PC-9 (cell line): ENCODE results near the gene PCDHA10. TPM values are rescaled to one million over a fixed set of nuclear protein-coding genes. Genes with fewer than 3 reads are reported as not detected.
"Not testable (repeated sequence)": the region's sequence is repeated elsewhere in the genome, so short reads cannot be mapped to it uniquely, and the experiment has no call there.

Experiments
- BruUV-seq: library from RNA; stranded (reverse); fragments of 400-500 nt; replicated peaks from 2 replicates; lab custom pipeline; 2021; lab: Mats Ljungman, UMichigan
- CTCF ChIA-PET: fragments of 300-600 bp; sonication (Branson Sonifier 250); formaldehyde crosslinking; loops from one replicate; lab custom pipeline; 2022; ENCODE audit warnings: antibody characterized with exemption; lab: Charles Lee
- POLR2A ChIA-PET: fragments of 300-600 bp; sonication (Branson Sonifier 250); formaldehyde crosslinking; loops from one replicate; lab custom pipeline; 2022; ENCODE audit warnings: antibody characterized with exemption; ENCODE audit not compliant: unreplicated experiment; lab: Charles Lee
- DNase-seq, 2 experiments: peaks; one replicate each; pipeline versions ENCODE4 v3.0.0 to v3.0.0-alpha.2; 2015 to 2022; ENCODE audit warnings: mixed read lengths in 1 of 2
- H2AFZ ChIP-seq: fragments of 200-600 bp; sonication (generic); 2 replicates; pipeline ENCODE4 v1.8.1; 2017; ENCODE audit warnings: antibody characterized with exemption
- H3F3A ChIP-seq: fragments of 200-600 bp; sonication (generic); 2 replicates; pipeline ENCODE4 v1.8.1; 2017; ENCODE audit warnings: antibody characterized with exemption, mild to moderate bottlenecking, low read depth; ENCODE audit not compliant: insufficient read depth
- H3K27ac ChIP-seq: fragments of 200-600 bp; sonication (generic); 2 replicates; pipeline ENCODE4 v1.6.1; 2016; ENCODE audit warnings: mixed run types
- H3K27me3 ChIP-seq: fragments of 200-600 bp; sonication (generic); 2 replicates; pipeline ENCODE4 v1.6.1; 2016; ENCODE audit warnings: low read depth, mixed run types; ENCODE audit not compliant: insufficient read depth
- H3K36me3 ChIP-seq: fragments of 200-600 bp; sonication (generic); 2 replicates; pipeline ENCODE4 v1.6.1; 2016; ENCODE audit warnings: low read depth, mixed run types
- H3K4me1 ChIP-seq: fragments of 200-600 bp; sonication (generic); replicated peaks from 2 replicates; pipeline ENCODE4 v1.6.1; 2016; ENCODE audit warnings: mixed run types; ENCODE audit not compliant: insufficient read depth
- H3K4me2 ChIP-seq: fragments of 200-600 bp; sonication (generic); 2 replicates; pipeline ENCODE4 v1.6.1; 2017; ENCODE audit warnings: mixed run types
- H3K4me3 ChIP-seq: fragments of 200-600 bp; sonication (generic); 2 replicates; pipeline ENCODE4 v1.6.1; 2016; ENCODE audit warnings: mixed run types
- H3K79me2 ChIP-seq: fragments of 200-600 bp; sonication (generic); 2 replicates; pipeline ENCODE4 v1.6.1; 2017; ENCODE audit warnings: low read depth, mixed run types
- H3K9me2 ChIP-seq: fragments of 200-600 bp; sonication (generic); 2 replicates; pipeline ENCODE4 v1.8.1; 2017; ENCODE audit warnings: mild to moderate bottlenecking; ENCODE audit not compliant: insufficient read depth
- H3K9me3 ChIP-seq: fragments of 200-600 bp; sonication (generic); 2 replicates; pipeline ENCODE4 v1.8.1; 2016; ENCODE audit warnings: low read depth; ENCODE audit not compliant: insufficient read depth
- H4K20me1 ChIP-seq: fragments of 200-600 bp; sonication (generic); 2 replicates; pipeline ENCODE4 v1.8.1; 2017; ENCODE audit not compliant: insufficient read depth
- CTCF ChIP-seq: fragments of 200-600 bp; sonication (generic); conservative IDR thresholded peaks from 2 replicates; pipeline ENCODE4 v1.6.1; 2017; ENCODE audit warnings: mixed run types, antibody characterized with exemption, mild to moderate bottlenecking, moderate library complexity
- EZH2 ChIP-seq: fragments of 200-600 bp; sonication (generic); IDR thresholded peaks from 2 replicates; pipeline ENCODE4 v1.8.0; 2017; ENCODE audit warnings: antibody characterized with exemption, low read depth
- intact Hi-C: fragments of 100-400 bp; cut with micrococcal nuclease; formaldehyde crosslinking; loops from one replicate; pipeline ENCODE4 v1.10.0; 2022; ENCODE audit not compliant: unreplicated experiment
- total RNA-seq: library from RNA; stranded (reverse); gene quantifications from 2 replicates; pipeline ENCODE4 v1.2.3, GENCODE V29; 2021

The PCDHA10 gene
- total RNA-seq, 1 experiment from 2014 or later, result not detected

- no peaks in the 10 kb centered on the region for H3K9me2 ChIP-seq
- no peaks in the 10 kb centered on the region for H3K27me3 ChIP-seq
- H3F3A ChIP-seq, result no peaks in the 10 kb centered on the region
- ChIA-PET CTCF (interaction anchor here (0.8 to 1.0 kb wide), 2 partner anchors 13 to 199 kb away, joined by 3 to 4 read pairs; partner anchors contain the start of gene PCDHA6), POLR2A (no interaction called here)
- no peaks in the 10 kb centered on the region for H3K79me2 ChIP-seq
- H3K36me3 ChIP-seq, result no peaks in the 10 kb centered on the region
- intact Hi-C loops, result loop anchor here (1.0 kb wide), 1 partner anchor 200 kb away; no protein-coding TSS in a partner anchor
- no peak within 1 kb of the TSS for H3K4me3 ChIP-seq
- H3K4me1 ChIP-seq, result no peaks in the 10 kb centered on the region
- H4K20me1 ChIP-seq, result no peaks in the 10 kb centered on the region
- H3K4me2 ChIP-seq, result no peak within 1 kb of the TSS
- TF ChIP-seq CTCF (peak; percentile 43), EZH2 (no peak)
- H3K27ac ChIP-seq, result no peak within 1 kb of the TSS
- BruUV-seq, result no TSS peak
- H3K9me3 ChIP-seq, result no peaks in the 10 kb centered on the region
- peak in 1 of 2 experiments; percentile 13 for DNase-seq
- H2AFZ ChIP-seq, result no peak within 1 kb of the TSS
These were observed 14.4 kb upstream of the PCDHA10 start, which contains the start of gene PCDHA8 for GRCh38 chr5:140840978-140841962. TSS of gene PCDHA8 (plus strand) at chr5:140841187. CDS start at chr5:140841322, 135 bp downstream.

GRCh38 chr5:140842798-140843733, 12.6 kb upstream of the PCDHA10 start:
- H4K20me1 ChIP-seq, result no peaks in the 10 kb centered on the region
- H3K27me3 ChIP-seq, result no peaks in the 10 kb centered on the region
- H3F3A ChIP-seq, result no peaks in the 10 kb centered on the region
- ChIA-PET POLR2A (no interaction called here), CTCF (no interaction called here)
- no peak overlapping the region for H3K27ac ChIP-seq
- no peaks in the 10 kb centered on the region for H3K4me1 ChIP-seq
- H3K36me3 ChIP-seq, result no peaks in the 10 kb centered on the region
- no peaks in the 10 kb centered on the region for H3K79me2 ChIP-seq
- intact Hi-C loops, result no loop called here
- TF ChIP-seq CTCF (no peak), EZH2 (no peak)
- H3K9me3 ChIP-seq, result no peaks in the 10 kb centered on the region; the same call in 1 of the 2 replicates
- no TSS peak for BruUV-seq
- H3K9me2 ChIP-seq, result no peaks in the 10 kb centered on the region
- no peak overlapping the region for H3K4me3 ChIP-seq
- H3K4me2 ChIP-seq, result no peak overlapping the region
- no peak overlapping the region for H2AFZ ChIP-seq
- no peak for DNase-seq

GRCh38 chr5:140848139-140849102, 7.3 kb upstream of the PCDHA10 start, which contains the start of gene PCDHA9:
TSS of gene PCDHA9 (plus strand) at chr5:140848382. CDS start at chr5:140848496, 114 bp downstream.
- DNase-seq, intact Hi-C loops, H3K36me3 ChIP-seq: not testable (repeated sequence)

GRCh38 chr5:140849831-140850634, 5.7 kb upstream of the PCDHA10 start:
- H2AFZ ChIP-seq, H3K4me3 ChIP-seq, H3K36me3 ChIP-seq, H3F3A ChIP-seq, intact Hi-C loops, H3K9me3 ChIP-seq, BruUV-seq, H3K27me3 ChIP-seq, POLR2A ChIA-PET, DNase-seq, H3K4me1 ChIP-seq, H4K20me1 ChIP-seq, H3K27ac ChIP-seq, H3K4me2 ChIP-seq, H3K79me2 ChIP-seq, H3K9me2 ChIP-seq: not testable (repeated sequence)
- CTCF ChIA-PET, result interaction anchor here (0.6 kb wide), 1 partner anchor 1650 kb away, joined by 4 read pairs; no protein-coding TSS in a partner anchor

More at GRCh38 chr5:140848139-140849102, 7.3 kb upstream of the PCDHA10 start, which contains the start of gene PCDHA9:
- H3K4me1 ChIP-seq, H3F3A ChIP-seq, H3K4me2 ChIP-seq, H3K4me3 ChIP-seq, H4K20me1 ChIP-seq, H3K27me3 ChIP-seq, H3K9me3 ChIP-seq, H3K9me2 ChIP-seq, H3K79me2 ChIP-seq, POLR2A ChIA-PET, BruUV-seq, H3K27ac ChIP-seq, H2AFZ ChIP-seq: not testable (repeated sequence)
- CTCF ChIA-PET, result interaction anchor here (0.5 kb wide), 1 partner anchor 490 kb away, joined by 7 read pairs; no protein-coding TSS in a partner anchor
